Measurements from ENCODE around the gene OPN1MW3.

OPN1MW3 gene

DNA sequence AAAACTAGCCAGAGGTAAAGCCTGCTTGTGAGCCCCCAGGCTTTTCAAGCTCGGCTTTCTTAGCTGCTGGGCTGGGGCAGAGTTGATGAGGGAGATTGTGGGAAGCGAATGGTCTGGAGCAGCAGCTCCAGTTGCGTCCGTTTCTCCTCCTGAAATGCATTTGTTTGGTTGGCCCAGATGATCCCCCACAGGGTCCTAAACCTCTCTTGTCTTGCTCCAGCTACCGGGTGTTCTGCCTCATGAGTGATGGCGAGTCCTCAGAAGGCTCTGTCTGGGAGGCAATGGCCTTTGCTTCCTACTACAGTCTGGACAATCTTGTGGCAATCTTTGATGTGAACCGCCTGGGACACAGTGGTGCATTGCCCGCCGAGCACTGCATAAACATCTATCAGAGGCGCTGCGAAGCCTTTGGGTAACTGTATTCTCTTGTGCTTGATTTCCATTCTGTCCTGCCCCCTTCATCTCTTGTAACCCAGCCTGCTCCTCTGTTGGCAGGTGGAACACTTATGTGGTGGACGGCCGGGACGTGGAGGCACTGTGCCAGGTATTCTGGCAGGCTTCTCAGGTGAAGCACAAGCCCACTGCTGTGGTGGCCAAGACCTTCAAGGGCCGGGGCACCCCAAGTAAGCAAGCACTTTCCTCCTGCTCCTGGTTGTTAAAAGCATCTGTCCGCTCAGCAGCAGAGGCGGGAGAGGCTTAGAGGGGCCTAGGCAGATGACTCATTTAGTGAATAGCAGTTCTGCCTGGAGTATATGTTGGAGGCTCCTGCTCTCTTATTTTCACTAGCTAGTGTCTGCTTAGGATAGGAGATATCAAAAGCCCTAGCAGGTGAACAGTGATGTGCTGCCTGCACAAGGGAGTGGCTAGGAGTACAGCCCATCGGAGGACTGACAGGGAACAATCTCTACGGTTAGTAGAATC, 53.5 kb downstream of the OPN1MW3 start:
- no peak overlapping the region for H3K4me3 ChIP-seq (ENCODE audit: low read depth, low read length)
- DNase-seq (ENCODE audit: low read depth, low spot score): no peak
- TF ChIP-seq, protein P1, sequence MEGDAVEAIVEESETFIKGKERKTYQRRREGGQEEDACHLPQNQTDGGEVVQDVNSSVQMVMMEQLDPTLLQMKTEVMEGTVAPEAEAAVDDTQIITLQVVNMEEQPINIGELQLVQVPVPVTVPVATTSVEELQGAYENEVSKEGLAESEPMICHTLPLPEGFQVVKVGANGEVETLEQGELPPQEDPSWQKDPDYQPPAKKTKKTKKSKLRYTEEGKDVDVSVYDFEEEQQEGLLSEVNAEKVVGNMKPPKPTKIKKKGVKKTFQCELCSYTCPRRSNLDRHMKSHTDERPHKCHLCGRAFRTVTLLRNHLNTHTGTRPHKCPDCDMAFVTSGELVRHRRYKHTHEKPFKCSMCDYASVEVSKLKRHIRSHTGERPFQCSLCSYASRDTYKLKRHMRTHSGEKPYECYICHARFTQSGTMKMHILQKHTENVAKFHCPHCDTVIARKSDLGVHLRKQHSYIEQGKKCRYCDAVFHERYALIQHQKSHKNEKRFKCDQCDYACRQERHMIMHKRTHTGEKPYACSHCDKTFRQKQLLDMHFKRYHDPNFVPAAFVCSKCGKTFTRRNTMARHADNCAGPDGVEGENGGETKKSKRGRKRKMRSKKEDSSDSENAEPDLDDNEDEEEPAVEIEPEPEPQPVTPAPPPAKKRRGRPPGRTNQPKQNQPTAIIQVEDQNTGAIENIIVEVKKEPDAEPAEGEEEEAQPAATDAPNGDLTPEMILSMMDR (IDR thresholded peaks at IDR 0.05; ENCODE audit: low read depth, low read length): no peak
- in situ Hi-C loops (cut with HindIII; ENCODE audit: low sequenced_read_pairs): no loop called here

DNA sequence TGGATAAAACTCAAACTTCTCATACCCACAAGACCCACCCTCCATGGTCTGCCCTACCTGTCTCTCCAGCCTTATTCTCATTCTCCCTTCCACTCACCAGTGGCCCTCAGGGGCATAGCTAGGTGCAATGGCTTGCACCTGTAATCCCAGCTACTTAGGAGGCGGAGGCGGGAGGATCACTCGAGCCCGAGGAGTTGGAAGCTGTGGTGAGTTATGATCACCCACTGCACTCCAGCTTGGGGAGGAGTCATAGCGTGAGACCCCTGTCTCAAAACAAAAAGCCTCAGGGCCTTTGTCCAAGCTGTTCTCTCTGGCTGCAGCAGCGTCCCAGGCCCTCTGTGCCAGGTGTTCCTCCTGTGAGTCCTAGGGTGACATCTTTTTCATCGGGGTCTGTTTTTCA, 54.7 kb downstream of the OPN1MW3 start:
- DNase-seq (ENCODE audit: low read depth, low spot score): no peak
- TF ChIP-seq, protein P1 (IDR thresholded peaks at IDR 0.05; ENCODE audit: low read depth, low read length): no peak
- no peak overlapping the region for H3K4me3 ChIP-seq (ENCODE audit: low read depth, low read length)
- in situ Hi-C loops (cut with HindIII; ENCODE audit: low sequenced_read_pairs): no loop called here

GRCh38 chrX:154313147-154313546, 55.8 kb downstream of the OPN1MW3 start:
- TF ChIP-seq, protein P1 (IDR thresholded peaks at IDR 0.05; ENCODE audit: low read depth, low read length): no peak
- no peak for DNase-seq (ENCODE audit: low read depth, low spot score)
- H3K4me3 ChIP-seq (ENCODE audit: low read depth, low read length): no peak overlapping the region
- in situ Hi-C loops (cut with HindIII; ENCODE audit: low sequenced_read_pairs): no loop called here

DNA sequence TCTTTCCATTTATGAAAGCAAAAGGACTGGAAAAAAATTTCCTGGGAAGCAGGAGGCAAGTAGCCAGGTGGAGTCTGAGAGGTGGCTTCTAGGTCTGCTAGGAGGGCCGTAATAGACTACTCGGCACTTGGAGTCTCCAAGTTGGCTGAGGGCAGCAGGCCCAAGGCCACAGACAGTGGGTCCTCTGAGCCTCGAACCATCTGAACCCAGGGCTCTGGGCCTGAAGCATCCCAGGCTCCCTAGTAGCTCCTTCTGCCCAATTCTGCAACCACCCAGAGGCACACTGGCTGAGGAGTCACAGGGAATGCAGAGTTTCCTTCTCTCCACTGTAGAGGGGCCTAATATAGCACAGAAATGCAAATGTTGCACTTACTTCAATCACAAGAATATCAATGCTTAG, 58.0 kb downstream of the OPN1MW3 start:
- TF ChIP-seq, protein P1 (IDR thresholded peaks at IDR 0.05; ENCODE audit: low read depth, low read length): no peak

GRCh38 chrX:154317391-154317995, 60.1 kb downstream of the OPN1MW3 start:
- DNase-seq (ENCODE audit: low read depth, low spot score): no peak
- TF ChIP-seq, protein P1 (IDR thresholded peaks at IDR 0.05; ENCODE audit: low read depth, low read length): peak; percentile 54
- H3K4me3 ChIP-seq (ENCODE audit: low read depth, low read length): no peak overlapping the region
- in situ Hi-C loops (cut with HindIII; ENCODE audit: low sequenced_read_pairs): no loop called here

More for the DNA sequence above, 58.0 kb downstream of the OPN1MW3 start:
- in situ Hi-C loops (cut with HindIII; ENCODE audit: low sequenced_read_pairs): no loop called here
- H3K4me3 ChIP-seq (ENCODE audit: low read depth, low read length): no peak overlapping the region
- no peak for DNase-seq (ENCODE audit: low read depth, low spot score)

DNA sequence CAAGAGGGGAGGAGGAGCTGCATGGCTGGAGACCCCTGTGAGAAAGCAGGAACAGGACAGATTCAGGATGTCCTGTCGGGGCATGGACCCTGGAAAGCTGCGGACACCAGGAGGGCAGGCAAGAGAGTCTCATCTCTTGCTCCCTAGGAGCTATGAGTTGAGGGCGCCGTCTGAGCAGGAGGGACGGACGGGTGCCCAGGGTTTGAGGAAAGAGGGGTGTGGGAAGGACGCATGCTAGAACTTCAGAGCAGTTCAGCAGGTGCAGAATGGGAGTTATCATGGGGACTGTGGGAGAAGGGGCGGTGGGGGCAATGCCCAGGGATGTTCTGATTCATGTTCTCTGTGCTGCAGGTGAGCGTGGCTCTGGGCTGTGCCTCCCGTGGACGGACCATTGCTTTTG, 63.0 kb downstream of the OPN1MW3 start:
- TF ChIP-seq, protein P1 (IDR thresholded peaks at IDR 0.05; ENCODE audit: low read depth, low read length): no peak

More for the DNA sequence above, 63.0 kb downstream of the OPN1MW3 start:
- no peak overlapping the region for H3K4me3 ChIP-seq (ENCODE audit: low read depth, low read length)
- in situ Hi-C loops (cut with HindIII; ENCODE audit: low sequenced_read_pairs): no loop called here
- no peak for DNase-seq (ENCODE audit: low read depth, low spot score)
